ENCODE results near the gene RPS6KL1.

Gene RPS6KL1

GRCh38 chr14:74922752-74923401 lies at the start of gene RPS6KL1:
Gene RPS6KL1 (minus strand): TSS chr14:74923260. CDS start chr14:74921541, 1,719 bp downstream.
- peaks cover 13% of the 10 kb centered on the region for H3K27me3 ChIP-seq (ENCODE audit: insufficient read depth, insufficient read length)
- H3K9me3 ChIP-seq (ENCODE audit: insufficient read depth, low read length) = no peaks in the 10 kb centered on the region
- H3K4me1 ChIP-seq (ENCODE audit: insufficient read depth, insufficient read length) = peaks cover 3% of the 10 kb centered on the region
- DNase-seq (ENCODE audit: low read depth, low spot score) = peak; percentile 68
- peak within 1 kb of the TSS; percentile 61 for H3K4me3 ChIP-seq (ENCODE audit: insufficient read length, low read depth)
- TF ChIP-seq YY1 (IDR thresholded peaks at IDR 0.05; ENCODE audit: insufficient read depth, insufficient read length) = no peak
- TF ChIP-seq ZNF274 (IDR thresholded peaks at IDR 0.05; ENCODE audit: low read depth, low read length) = no peak
- TF ChIP-seq SUZ12 (IDR thresholded peaks at IDR 0.05; ENCODE audit: extremely low read depth, insufficient read depth, insufficient read length) = no peak
- H3K9ac ChIP-seq (ENCODE audit: insufficient read length, low read depth) = peak within 1 kb of the TSS; percentile 42
- H3K36me3 ChIP-seq (ENCODE audit: insufficient read depth, insufficient read length, low read length) = no peaks in the 10 kb centered on the region

- Histone ChIP-seq H3K4me3 (ENCODE audit: insufficient read length, low read depth) (no peak overlapping the region), H3K27me3 (ENCODE audit: insufficient read depth, insufficient read length) (no peaks in the 10 kb centered on the region), H3K9me3 (ENCODE audit: insufficient read depth, low read length) (no peaks in the 10 kb centered on the region)
Measured at GRCh38 chr14:74968811-74969210, 45.8 kb upstream of the RPS6KL1 start.

GRCh38 chr14:74965486-74966153 lies 42.6 kb upstream of the RPS6KL1 start:
- H3K36me3 ChIP-seq (ENCODE audit: insufficient read depth, insufficient read length, low read length) = no peaks in the 10 kb centered on the region
- no peak overlapping the region for H3K4me3 ChIP-seq (ENCODE audit: insufficient read length, low read depth)
- no peaks in the 10 kb centered on the region for H3K27me3 ChIP-seq (ENCODE audit: insufficient read depth, insufficient read length)
- H3K9ac ChIP-seq (ENCODE audit: insufficient read length, low read depth) = no peak overlapping the region
- no peaks in the 10 kb centered on the region for H3K9me3 ChIP-seq (ENCODE audit: insufficient read depth, low read length)
- no peak for DNase-seq (ENCODE audit: low read depth, low spot score)
- H3K4me1 ChIP-seq (ENCODE audit: insufficient read depth, insufficient read length) = no peaks in the 10 kb centered on the region
- TF ChIP-seq SUZ12 (IDR thresholded peaks at IDR 0.05; ENCODE audit: extremely low read depth, insufficient read depth, insufficient read length) (no peak), ZNF274 (IDR thresholded peaks at IDR 0.05; ENCODE audit: low read depth, low read length) (no peak), YY1 (IDR thresholded peaks at IDR 0.05; ENCODE audit: insufficient read depth, insufficient read length) (no peak)

More at GRCh38 chr14:74968811-74969210, 45.8 kb upstream of the RPS6KL1 start:
- H3K36me3 ChIP-seq (ENCODE audit: insufficient read depth, insufficient read length, low read length) = no peaks in the 10 kb centered on the region
- peaks cover 9% of the 10 kb centered on the region for H3K4me1 ChIP-seq (ENCODE audit: insufficient read depth, insufficient read length)
- no peak for DNase-seq (ENCODE audit: low read depth, low spot score)
- TF ChIP-seq YY1 (IDR thresholded peaks at IDR 0.05; ENCODE audit: insufficient read depth, insufficient read length) (no peak), SUZ12 (IDR thresholded peaks at IDR 0.05; ENCODE audit: extremely low read depth, insufficient read depth, insufficient read length) (no peak), ZNF274 (IDR thresholded peaks at IDR 0.05; ENCODE audit: low read depth, low read length) (no peak)
- no peak overlapping the region for H3K9ac ChIP-seq (ENCODE audit: insufficient read length, low read depth)

GRCh38 chr14:74964787-74965485 lies 41.9 kb upstream of the RPS6KL1 start:
- H3K9ac ChIP-seq (ENCODE audit: insufficient read length, low read depth) = no peak overlapping the region

GRCh38 chr14:74963705-74964271 lies 40.7 kb upstream of the RPS6KL1 start:
- TF ChIP-seq YY1 (IDR thresholded peaks at IDR 0.05; ENCODE audit: insufficient read depth, insufficient read length) = no peak
- no peak for TF ChIP-seq SUZ12 (IDR thresholded peaks at IDR 0.05; ENCODE audit: extremely low read depth, insufficient read depth, insufficient read length)
- TF ChIP-seq ZNF274 (IDR thresholded peaks at IDR 0.05; ENCODE audit: low read depth, low read length) = no peak
- DNase-seq (ENCODE audit: low read depth, low spot score) = no peak
- Histone ChIP-seq H3K4me3 (ENCODE audit: insufficient read length, low read depth) (no peak overlapping the region), H3K27me3 (ENCODE audit: insufficient read depth, insufficient read length) (no peaks in the 10 kb centered on the region), H3K36me3 (ENCODE audit: insufficient read depth, insufficient read length, low read length) (no peaks in the 10 kb centered on the region), H3K4me1 (ENCODE audit: insufficient read depth, insufficient read length) (no peaks in the 10 kb centered on the region), H3K9ac (ENCODE audit: insufficient read length, low read depth) (no peak overlapping the region), H3K9me3 (ENCODE audit: insufficient read depth, low read length) (no peaks in the 10 kb centered on the region)

More at GRCh38 chr14:74964787-74965485, 41.9 kb upstream of the RPS6KL1 start:
- Histone ChIP-seq H3K36me3 (ENCODE audit: insufficient read depth, insufficient read length, low read length) (no peaks in the 10 kb centered on the region), H3K9me3 (ENCODE audit: insufficient read depth, low read length) (no peaks in the 10 kb centered on the region), H3K27me3 (ENCODE audit: insufficient read depth, insufficient read length) (no peaks in the 10 kb centered on the region), H3K4me1 (ENCODE audit: insufficient read depth, insufficient read length) (no peaks in the 10 kb centered on the region), H3K4me3 (ENCODE audit: insufficient read length, low read depth) (no peak overlapping the region)
- TF ChIP-seq YY1 (IDR thresholded peaks at IDR 0.05; ENCODE audit: insufficient read depth, insufficient read length) (no peak), SUZ12 (IDR thresholded peaks at IDR 0.05; ENCODE audit: extremely low read depth, insufficient read depth, insufficient read length) (no peak), ZNF274 (IDR thresholded peaks at IDR 0.05; ENCODE audit: low read depth, low read length) (no peak)
- no peak for DNase-seq (ENCODE audit: low read depth, low spot score)

GRCh38 chr14:74963178-74963704 lies 40.2 kb upstream of the RPS6KL1 start:
- TF ChIP-seq ZNF274 (IDR thresholded peaks at IDR 0.05; ENCODE audit: low read depth, low read length) = no peak
- no peak for TF ChIP-seq YY1 (IDR thresholded peaks at IDR 0.05; ENCODE audit: insufficient read depth, insufficient read length)
- Histone ChIP-seq H3K9me3 (ENCODE audit: insufficient read depth, low read length) (no peaks in the 10 kb centered on the region), H3K4me1 (ENCODE audit: insufficient read depth, insufficient read length) (no peaks in the 10 kb centered on the region), H3K36me3 (ENCODE audit: insufficient read depth, insufficient read length, low read length) (no peaks in the 10 kb centered on the region), H3K27me3 (ENCODE audit: insufficient read depth, insufficient read length) (no peaks in the 10 kb centered on the region), H3K4me3 (ENCODE audit: insufficient read length, low read depth) (no peak overlapping the region), H3K9ac (ENCODE audit: insufficient read length, low read depth) (no peak overlapping the region)
- no peak for DNase-seq (ENCODE audit: low read depth, low spot score)

Measured in NT2/D1 (cell line).